ENCODE results near the gene FARP1. TPM values are rescaled to one million over a fixed set of nuclear protein-coding genes. Genes with fewer than 3 reads are reported as not detected.
A peak's percentile ranks its signal among the peaks of the same experiment; 100 is the strongest.
"Not testable (repeated sequence)": the region's sequence is repeated elsewhere in the genome, so short reads cannot be mapped to it uniquely, and the experiment has no call there.

Gene FARP1
- total RNA-seq, 1 donor from 2014 or later, result 278 TPM

GRCh38 chr13:98223741-98224140 is 80.8 kb downstream of the FARP1 start:
- peak overlapping the region; percentile 30 for H3K27ac Mint-ChIP-seq
- peaks cover 23% of the 10 kb centered on the region for H3K4me1 Mint-ChIP-seq (ENCODE audit: low read depth)
- H3K36me3 Mint-ChIP-seq (ENCODE audit: insufficient read depth), result peaks cover 37% of the 10 kb centered on the region
- H3K9me3 Mint-ChIP-seq (ENCODE audit: low read depth), result peaks cover 10% of the 10 kb centered on the region
- no peak for DNase-seq (ENCODE audit: low spot score, unreplicated experiment)
- TF ChIP-seq CTCF (IDR thresholded peaks at IDR 0.05; ENCODE audit: unreplicated experiment), result no peak
- no peaks in the 10 kb centered on the region for H3K27me3 Mint-ChIP-seq
- H3K4me3 Mint-ChIP-seq (ENCODE audit: low read depth), result no peak overlapping the region

GRCh38 chr13:98224557-98224956 is 81.7 kb downstream of the FARP1 start:
- Mint-ChIP-seq H3K27me3 (no peaks in the 10 kb centered on the region), H3K27ac (peak overlapping the region; percentile 18), H3K4me1 (ENCODE audit: low read depth) (peaks cover 23% of the 10 kb centered on the region), H3K9me3 (ENCODE audit: low read depth) (peaks cover 10% of the 10 kb centered on the region), H3K36me3 (ENCODE audit: insufficient read depth) (peaks cover 38% of the 10 kb centered on the region), H3K4me3 (ENCODE audit: low read depth) (no peak overlapping the region)
- DNase-seq (ENCODE audit: low spot score, unreplicated experiment), result no peak
- TF ChIP-seq CTCF (IDR thresholded peaks at IDR 0.05; ENCODE audit: unreplicated experiment), result no peak

- Mint-ChIP-seq H3K27me3 (no peaks in the 10 kb centered on the region), H3K4me3 (ENCODE audit: low read depth) (no peak overlapping the region), H3K9me3 (ENCODE audit: low read depth) (peaks cover 10% of the 10 kb centered on the region), H3K4me1 (ENCODE audit: low read depth) (peaks cover 17% of the 10 kb centered on the region), H3K27ac (peak overlapping the region; percentile 18), H3K36me3 (ENCODE audit: insufficient read depth) (peaks cover 44% of the 10 kb centered on the region)
- no peak for TF ChIP-seq CTCF (IDR thresholded peaks at IDR 0.05; ENCODE audit: unreplicated experiment)
- no peak for DNase-seq (ENCODE audit: low spot score, unreplicated experiment)
Measured at GRCh38 chr13:98225036-98225940, 82.4 kb downstream of the FARP1 start.

GRCh38 chr13:98226496-98226895 is 83.6 kb downstream of the FARP1 start:
- peak overlapping the region; percentile 37 for H3K27ac Mint-ChIP-seq
- TF ChIP-seq CTCF (IDR thresholded peaks at IDR 0.05; ENCODE audit: unreplicated experiment), result no peak
- peaks cover 49% of the 10 kb centered on the region for H3K36me3 Mint-ChIP-seq (ENCODE audit: insufficient read depth)
- no peaks in the 10 kb centered on the region for H3K27me3 Mint-ChIP-seq
- no peak for DNase-seq (ENCODE audit: low spot score, unreplicated experiment)
- no peak overlapping the region for H3K4me3 Mint-ChIP-seq (ENCODE audit: low read depth)
- H3K9me3 Mint-ChIP-seq (ENCODE audit: low read depth), result peaks cover 15% of the 10 kb centered on the region
- peaks cover 8% of the 10 kb centered on the region for H3K4me1 Mint-ChIP-seq (ENCODE audit: low read depth)

- TF ChIP-seq CTCF (IDR thresholded peaks at IDR 0.05; ENCODE audit: unreplicated experiment), result no peak
- no peak for DNase-seq (ENCODE audit: low spot score, unreplicated experiment)
- no peak overlapping the region for H3K27ac Mint-ChIP-seq
- peaks cover 7% of the 10 kb centered on the region for H3K4me1 Mint-ChIP-seq (ENCODE audit: low read depth)
- H3K9me3 Mint-ChIP-seq (ENCODE audit: low read depth), result peaks cover 15% of the 10 kb centered on the region
- H3K27me3 Mint-ChIP-seq, result no peaks in the 10 kb centered on the region
- H3K4me3 Mint-ChIP-seq (ENCODE audit: low read depth), result no peak overlapping the region
- H3K36me3 Mint-ChIP-seq (ENCODE audit: insufficient read depth), result peaks cover 49% of the 10 kb centered on the region
Measured at GRCh38 chr13:98228661-98229341, 85.9 kb downstream of the FARP1 start.

GRCh38 chr13:98230762-98231161 is 87.9 kb downstream of the FARP1 start:
- H3K27ac Mint-ChIP-seq, result peak overlapping the region; percentile 51
- H3K4me1 Mint-ChIP-seq (ENCODE audit: low read depth); DNase-seq (ENCODE audit: low spot score, unreplicated experiment); H3K27me3 Mint-ChIP-seq; H3K4me3 Mint-ChIP-seq (ENCODE audit: low read depth): not testable (repeated sequence)
- H3K36me3 Mint-ChIP-seq (ENCODE audit: insufficient read depth), result peaks cover 38% of the 10 kb centered on the region
- peaks cover 15% of the 10 kb centered on the region for H3K9me3 Mint-ChIP-seq (ENCODE audit: low read depth)
